Measurements from ENCODE around the gene FUCA1. TPM values are rescaled to one million over a fixed set of nuclear protein-coding genes. Genes with fewer than 3 reads are reported as not detected.

FUCA1 gene
- total RNA-seq, 1 donor from 2014 or later = 12.1 TPM

- DNase-seq (no peak), ATAC-seq (no peak)
Measured at GRCh38 chr1:23795676-23796465, 72.2 kb downstream of the FUCA1 start.

More at GRCh38 chr1:23795676-23796465, 72.2 kb downstream of the FUCA1 start:
- intact Hi-C loops (cut with micrococcal nuclease) = no loop called here

Other genes with a start within 250 kb of the FUCA1 start
- gene RPL11, start 176.5 kb downstream of the FUCA1 start, total RNA-seq = 626 TPM
- 35.8 TPM for gene ELOA, start 124.8 kb downstream of the FUCA1 start, total RNA-seq
- gene PITHD1, start 89.9 kb downstream of the FUCA1 start, total RNA-seq = 44.7 TPM
- gene LYPLA2, start 77.1 kb downstream of the FUCA1 start, total RNA-seq = 28.9 TPM
- gene GALE, start 67.5 kb downstream of the FUCA1 start, total RNA-seq = 5.1 TPM
- gene HMGCL, start 42.9 kb downstream of the FUCA1 start, total RNA-seq = 33.5 TPM
- gene CNR2, start 45.1 kb upstream of the FUCA1 start, total RNA-seq = not detected
- gene PNRC2, start 91.5 kb upstream of the FUCA1 start, total RNA-seq = 81.9 TPM
- 57.6 TPM for gene SRSF10, start 112.0 kb upstream of the FUCA1 start, total RNA-seq
- 409 TPM for gene MYOM3, start 243.8 kb upstream of the FUCA1 start, total RNA-seq